HG03066 (cell line): Measurements from ENCODE around the gene LTN1.
"Not testable (repeated sequence)": the region's sequence is repeated elsewhere in the genome, so short reads cannot be mapped to it uniquely, and the experiment has no call there.

Source experiments
- ATAC-seq: cut with Tn5 transposase; IDR thresholded peaks from one replicate; pipeline ENCODE4 v1.9.1; 2021; ENCODE audit warnings: low read depth; ENCODE audit not compliant: unreplicated experiment

The LTN1 gene

DNA sequence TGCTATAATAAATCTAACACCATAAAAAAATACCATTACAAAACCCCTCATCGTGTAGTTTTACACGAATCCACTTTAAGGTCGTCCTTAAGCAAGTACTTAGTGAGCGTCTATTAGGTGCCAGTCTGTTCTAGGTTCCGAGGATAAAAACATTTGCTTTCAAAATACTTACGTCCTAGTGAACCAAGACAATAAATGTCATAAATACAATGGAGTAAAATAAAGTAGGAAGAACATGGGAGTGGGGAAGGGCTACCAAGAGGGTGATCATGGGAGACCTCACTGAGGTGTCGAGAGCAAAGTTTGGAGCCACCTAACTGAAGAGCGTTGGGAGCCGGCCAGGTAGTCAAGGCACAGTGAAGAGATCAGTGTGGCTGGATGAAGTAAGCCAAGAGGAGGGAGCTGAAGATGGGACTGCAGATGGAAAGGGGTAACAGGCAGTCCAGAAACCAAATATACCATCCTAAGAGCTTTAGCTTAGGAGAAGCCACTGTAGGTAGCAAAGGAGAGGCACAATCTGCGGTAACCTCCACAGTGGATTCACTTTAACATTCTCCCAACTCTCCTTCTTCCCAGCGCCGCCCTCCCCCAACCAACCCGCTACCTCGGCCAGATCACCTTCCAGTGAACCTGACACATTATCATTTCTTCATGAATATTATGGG is 684 bp downstream of the LTN1 start:
- ATAC-seq: no peak

- not testable (repeated sequence) for ATAC-seq
Measured at GRCh38 chr21:28988146-28988545, 4.5 kb downstream of the LTN1 start.

DNA sequence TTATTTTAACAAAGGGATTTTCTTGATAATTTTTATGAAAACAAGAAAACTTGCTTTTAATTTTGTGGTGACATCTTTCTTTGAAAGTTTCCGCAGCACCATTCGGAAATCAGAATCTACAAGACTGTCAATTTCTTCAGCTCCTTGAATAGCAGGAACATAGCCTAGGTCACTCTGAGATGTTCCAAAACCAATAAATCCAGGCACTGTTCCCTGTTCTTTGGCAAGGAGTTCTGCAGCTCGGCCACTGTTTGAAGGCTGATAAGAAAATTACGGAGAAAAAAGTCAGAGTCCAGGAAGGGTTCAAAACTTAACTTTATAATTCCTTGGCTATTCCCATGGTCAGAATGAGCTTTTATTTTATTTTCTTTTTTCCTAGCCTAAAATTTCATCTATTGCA is 6.0 kb downstream of the LTN1 start:
- no peak for ATAC-seq

- no peak for ATAC-seq
Measured at GRCh38 chr21:28982637-28983036, 10.0 kb downstream of the LTN1 start.

- ATAC-seq: no peak
Measured at GRCh38 chr21:28979092-28979491, 13.6 kb downstream of the LTN1 start.

- no peak for ATAC-seq
Measured at GRCh38 chr21:28975397-28975796, 17.3 kb downstream of the LTN1 start.

GRCh38 chr21:28974531-28975227 is 18.0 kb downstream of the LTN1 start:
- no peak for ATAC-seq

GRCh38 chr21:28972398-28972797 is 20.3 kb downstream of the LTN1 start:
- no peak for ATAC-seq

- ATAC-seq: no peak
Measured at GRCh38 chr21:28971171-28971570, 21.5 kb downstream of the LTN1 start.

- ATAC-seq: no peak
Measured at GRCh38 chr21:28963831-28964230, 28.8 kb downstream of the LTN1 start.

- ATAC-seq: no peak
Measured at GRCh38 chr21:28962465-28962864, 30.2 kb downstream of the LTN1 start.

DNA sequence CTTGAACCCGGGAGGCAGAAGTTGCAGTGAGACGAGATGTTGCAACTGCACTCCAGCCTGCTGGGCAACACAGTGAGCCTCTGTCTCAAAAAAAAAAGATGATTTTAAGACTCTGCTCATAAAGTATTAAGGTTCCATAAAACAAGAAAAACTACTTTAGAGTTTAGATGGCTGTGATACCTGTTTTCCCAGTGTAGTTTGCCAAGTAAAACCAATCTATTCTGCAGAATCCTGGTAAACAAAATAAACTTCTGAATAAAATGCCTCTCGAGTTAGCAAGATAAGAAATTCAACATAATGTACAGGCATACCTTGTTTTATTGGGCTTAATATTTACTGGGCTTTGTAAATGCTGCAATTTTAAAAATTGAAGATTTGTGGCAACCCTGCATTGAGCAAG is 30.8 kb downstream of the LTN1 start:
- no peak for ATAC-seq

DNA sequence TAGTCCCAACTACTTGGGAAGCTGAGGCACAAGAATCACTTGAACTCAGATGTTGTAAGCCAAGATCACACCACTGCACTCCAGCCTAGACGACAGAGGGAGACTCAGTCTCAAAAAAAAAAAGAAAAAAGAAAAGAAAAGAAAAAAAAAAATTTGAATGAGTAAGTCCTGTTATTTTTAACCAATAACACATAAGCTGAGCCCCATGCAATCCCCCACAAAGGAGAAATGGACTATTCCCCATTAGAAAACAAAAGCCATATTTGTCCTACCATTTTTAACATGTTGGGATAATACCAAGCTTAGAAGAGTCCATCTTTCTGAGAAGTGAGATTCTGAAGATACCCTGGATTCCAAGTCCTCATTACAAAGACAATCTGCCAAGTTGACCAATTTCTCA is 32.4 kb downstream of the LTN1 start:
- no peak for ATAC-seq

DNA sequence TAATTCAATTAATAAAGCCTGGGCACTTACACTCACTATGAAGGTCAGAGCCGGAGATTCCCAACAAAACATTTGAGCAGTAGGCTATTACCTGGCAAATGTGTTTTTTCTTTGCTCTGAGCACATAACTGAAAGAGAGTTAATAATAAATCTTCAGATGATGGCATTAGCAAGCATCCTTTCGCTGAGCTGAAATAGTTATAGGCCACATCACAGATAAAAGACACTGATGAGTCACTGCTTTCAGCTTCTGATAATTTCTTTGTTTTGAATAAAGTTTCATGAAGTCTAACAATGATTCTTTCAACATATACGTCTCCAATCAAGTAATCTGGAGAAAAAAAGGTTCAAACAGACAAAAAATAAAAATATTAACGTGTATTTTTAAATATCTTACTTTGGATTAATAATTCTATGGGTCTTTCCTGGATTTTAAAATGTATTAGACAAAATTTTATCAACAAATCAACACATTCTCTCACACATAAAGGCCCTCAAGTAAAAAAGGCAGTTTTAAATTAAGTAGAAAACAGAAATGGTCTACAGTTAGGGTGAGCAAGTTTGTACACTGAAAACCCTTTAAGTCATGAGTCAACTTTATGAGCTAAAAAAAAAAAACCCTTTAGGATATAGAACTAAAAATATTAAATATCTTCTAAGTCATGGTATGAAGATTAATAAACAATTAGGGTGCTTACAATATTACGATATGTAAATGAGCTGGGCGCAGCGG is 33.1 kb downstream of the LTN1 start:
- no peak for ATAC-seq

DNA sequence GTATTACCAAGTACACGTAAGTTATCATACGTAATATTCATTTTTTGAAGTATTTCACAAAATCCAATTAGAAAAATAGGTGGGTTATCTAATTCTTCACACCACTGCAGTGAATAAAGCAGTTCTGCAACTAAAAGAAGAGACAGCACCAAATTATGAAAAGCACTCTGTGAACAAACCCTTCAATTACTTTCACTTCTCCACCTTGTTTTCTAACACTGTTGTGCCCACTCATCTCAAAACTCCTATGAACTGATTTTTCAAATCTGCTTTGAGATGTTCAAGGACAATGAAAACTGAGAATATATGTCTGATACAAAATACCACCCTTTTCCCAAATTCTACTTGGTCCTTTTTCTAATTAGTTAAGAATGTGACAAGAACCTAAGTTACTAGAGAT is 39.4 kb downstream of the LTN1 start:
- ATAC-seq: no peak

- no peak for ATAC-seq
Measured at GRCh38 chr21:28952686-28953085, 40.0 kb downstream of the LTN1 start.

DNA sequence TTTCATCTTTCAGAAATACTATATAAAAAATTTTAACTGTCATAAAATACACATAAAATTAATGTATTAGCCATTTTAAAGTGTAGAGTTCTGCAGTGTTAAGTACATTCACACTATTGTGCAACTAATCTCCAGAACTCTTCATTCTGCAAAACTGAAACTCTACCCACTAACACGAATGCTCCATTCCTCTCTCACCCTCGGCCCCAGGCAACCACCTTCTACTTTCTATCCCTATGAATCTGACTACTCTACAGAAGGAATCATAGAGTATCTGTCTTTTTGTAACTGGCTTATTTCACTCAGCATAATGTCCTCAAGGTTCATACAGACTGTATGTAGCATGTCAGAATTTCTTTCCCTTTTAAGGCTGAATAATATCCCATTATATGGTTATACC is 43.4 kb downstream of the LTN1 start:
- ATAC-seq: no peak

DNA sequence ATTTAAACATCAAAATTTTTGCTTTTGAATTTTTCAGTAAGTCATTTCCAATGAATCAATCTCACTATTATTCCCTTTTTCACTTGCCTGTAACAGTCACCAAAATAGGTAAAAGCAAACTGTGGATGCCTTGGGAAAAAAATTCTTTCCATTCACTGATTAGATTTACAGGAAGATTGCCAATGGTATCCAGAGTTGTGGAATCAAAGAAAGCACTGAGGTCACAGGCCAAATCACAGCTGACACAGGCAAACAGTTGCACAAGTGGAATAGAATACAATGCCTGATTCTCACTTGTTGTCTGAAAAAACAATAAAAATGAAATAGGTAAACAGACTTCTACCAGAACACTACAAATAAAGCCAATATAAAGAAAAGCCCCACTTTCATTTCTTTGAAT is 48.4 kb downstream of the LTN1 start:
- ATAC-seq: no peak

DNA sequence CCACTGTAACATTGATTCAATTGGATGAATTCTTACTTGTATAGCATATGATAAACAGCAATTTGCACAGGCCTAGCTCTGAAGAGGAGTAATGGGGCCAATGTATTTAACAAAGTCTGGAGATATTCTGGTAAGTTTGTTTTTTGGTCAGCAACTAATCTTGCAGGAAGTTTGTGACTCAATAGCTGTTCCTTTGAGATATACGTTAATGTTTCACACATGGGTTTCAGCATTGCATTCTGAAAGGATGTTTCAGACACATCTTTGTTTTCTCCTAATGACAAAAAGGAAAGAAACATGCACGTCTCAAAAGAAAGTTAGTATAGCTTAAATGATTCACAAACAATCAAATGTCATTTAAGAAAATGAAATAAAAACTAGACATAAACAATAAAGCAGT is 49.0 kb downstream of the LTN1 start:
- no peak for ATAC-seq

- ATAC-seq: no peak
Measured at GRCh38 chr21:28938726-28939125, 54.0 kb downstream of the LTN1 start.

- ATAC-seq: no peak
Measured at GRCh38 chr21:28937737-28938136, 54.9 kb downstream of the LTN1 start.

GRCh38 chr21:28936721-28937120 is 56.0 kb downstream of the LTN1 start:
- no peak for ATAC-seq
